ENCODE data around the gene SUPT3H.

Gene SUPT3H

DNA sequence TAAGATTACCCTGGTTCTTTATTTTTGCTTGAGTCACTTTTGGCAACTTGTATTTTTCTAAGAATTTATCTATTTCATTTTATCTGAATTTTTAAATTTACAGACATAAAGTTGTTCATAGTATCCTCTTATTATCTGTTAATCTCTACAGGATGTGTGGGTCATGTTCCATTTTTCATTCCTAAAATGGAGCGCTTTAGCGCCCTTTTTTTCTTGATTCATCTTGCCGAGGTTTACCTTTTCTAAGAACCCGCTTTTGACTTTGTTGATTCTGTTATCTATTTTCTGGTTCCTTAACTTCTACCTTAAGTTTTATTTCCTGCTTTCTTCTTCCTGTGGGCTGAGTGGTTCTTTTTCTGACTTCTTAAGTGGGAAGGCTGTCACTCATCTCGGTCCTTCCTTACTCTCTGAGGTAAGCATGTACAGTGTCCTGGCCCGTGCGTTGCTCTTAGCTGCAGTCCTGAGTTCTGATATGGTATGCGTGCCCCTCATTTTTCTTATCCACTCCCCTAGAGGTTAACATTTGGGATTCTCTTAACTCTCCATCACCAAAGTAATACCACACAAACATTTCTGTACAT is 590.4 kb downstream of the SUPT3H start:
- DNase-seq (ENCODE audit: low spot score) = no peak

DNA sequence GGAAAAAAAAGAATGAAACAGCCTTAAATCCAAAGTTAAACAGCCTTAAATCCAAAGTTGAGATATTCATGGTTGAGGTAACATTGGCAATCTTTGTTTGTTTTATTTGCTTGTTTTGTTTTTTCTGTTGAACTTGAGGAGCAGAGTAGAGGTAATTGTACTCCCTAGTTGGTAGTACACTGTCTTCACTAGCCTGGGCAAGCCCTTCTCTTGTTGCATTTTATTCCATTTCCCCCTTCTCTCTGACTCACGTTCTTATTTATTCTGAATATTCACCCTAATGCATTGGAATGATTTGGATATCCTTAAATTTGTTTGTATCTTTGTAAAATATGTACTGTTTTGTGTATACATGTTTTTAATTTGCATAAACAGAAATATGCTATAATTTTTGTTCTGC is 592.6 kb downstream of the SUPT3H start:
- DNase-seq (ENCODE audit: low spot score) = no peak

DNA sequence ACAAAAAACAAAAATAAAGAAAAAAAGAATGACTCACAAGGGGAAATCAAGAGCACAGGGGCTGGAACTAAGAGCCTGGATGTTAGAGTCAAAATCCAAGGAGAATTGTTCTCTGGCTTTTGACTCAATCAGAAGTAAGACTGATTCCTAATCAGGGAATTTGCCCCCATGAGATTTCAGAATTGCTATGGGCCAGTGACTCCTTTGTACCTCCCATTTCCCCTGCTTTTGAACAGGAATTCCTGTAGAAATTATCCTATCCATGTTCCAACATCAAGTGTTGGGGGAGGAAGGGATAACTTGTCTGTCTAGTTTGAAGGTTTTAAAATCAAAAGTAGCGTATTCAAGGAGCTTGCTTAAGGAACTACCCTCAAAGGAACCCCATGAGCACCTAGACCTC is 593.5 kb downstream of the SUPT3H start:
- no peak for DNase-seq (ENCODE audit: low spot score)

DNA sequence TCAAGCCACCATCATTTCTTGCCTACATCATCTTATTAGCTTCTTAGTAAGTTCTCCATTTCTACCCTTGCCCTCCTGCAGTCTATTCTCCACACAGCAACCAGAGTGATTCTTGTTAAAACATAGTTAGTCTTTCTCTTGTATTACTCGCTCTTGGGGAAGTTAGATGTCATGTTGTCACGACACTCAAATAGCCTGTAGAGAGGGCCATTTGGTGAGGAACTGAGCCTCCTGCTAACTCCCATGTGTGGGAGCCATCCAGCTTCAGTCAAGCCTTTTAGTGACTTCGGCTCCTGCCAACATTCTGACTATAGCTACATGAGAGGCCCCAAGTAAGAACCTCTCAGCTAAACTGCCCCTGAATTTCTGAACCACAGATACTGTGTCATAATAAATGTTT is 594.8 kb downstream of the SUPT3H start:
- DNase-seq (ENCODE audit: low spot score) = no peak

DNA sequence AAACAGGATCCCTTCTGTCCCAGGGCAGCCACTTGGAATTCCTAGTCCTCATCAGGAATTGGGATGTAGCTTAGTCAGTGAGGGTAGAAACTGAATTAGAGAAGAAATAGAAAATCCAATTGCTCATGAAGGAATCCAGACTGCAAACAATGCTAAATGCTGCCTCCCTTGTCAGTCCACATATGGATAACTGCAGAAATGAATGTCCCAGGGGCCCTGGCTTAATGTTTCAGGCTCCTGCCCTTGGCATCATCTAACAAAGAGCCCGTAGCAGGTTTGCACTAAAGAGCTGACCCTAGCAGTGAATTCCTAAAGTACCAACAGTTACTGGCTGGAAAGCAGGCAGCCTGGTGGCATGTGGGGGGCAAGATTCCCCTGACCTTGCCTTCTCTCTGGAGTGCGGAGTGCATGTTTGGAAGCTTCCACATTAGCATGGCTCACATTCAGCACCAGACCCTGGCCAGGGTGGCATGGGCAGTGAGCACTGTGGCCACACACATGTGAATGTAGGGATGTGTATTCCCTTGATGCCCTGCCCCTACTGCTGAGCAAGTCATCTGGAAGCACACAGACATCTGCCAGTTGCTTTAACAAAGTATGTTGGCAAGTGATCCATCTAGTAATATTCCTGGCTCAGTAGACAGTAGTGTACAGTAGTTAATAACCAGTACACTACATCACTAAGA is 595.7 kb downstream of the SUPT3H start:
- no peak for DNase-seq (ENCODE audit: low spot score)

DNA sequence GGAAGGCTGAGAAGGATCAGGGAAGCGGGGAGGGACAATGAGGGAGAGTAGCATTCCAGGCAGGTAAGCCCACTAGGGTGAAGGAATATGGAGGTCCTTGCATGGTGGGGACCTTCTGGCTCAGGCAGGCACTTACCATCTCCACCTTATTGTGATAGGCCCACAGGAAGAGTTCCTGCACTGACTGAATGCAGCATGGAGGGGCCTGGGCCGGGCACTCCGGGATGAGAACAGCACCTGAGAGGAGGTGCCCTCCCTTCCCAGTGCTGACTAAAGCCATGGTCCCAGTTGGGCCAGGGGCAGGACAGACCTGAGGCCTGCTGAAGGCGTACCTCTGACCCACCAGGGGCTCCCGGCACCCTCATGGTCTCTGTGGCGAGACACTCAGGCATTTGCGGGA is 597.6 kb downstream of the SUPT3H start:
- no peak for DNase-seq (ENCODE audit: low spot score)

DNA sequence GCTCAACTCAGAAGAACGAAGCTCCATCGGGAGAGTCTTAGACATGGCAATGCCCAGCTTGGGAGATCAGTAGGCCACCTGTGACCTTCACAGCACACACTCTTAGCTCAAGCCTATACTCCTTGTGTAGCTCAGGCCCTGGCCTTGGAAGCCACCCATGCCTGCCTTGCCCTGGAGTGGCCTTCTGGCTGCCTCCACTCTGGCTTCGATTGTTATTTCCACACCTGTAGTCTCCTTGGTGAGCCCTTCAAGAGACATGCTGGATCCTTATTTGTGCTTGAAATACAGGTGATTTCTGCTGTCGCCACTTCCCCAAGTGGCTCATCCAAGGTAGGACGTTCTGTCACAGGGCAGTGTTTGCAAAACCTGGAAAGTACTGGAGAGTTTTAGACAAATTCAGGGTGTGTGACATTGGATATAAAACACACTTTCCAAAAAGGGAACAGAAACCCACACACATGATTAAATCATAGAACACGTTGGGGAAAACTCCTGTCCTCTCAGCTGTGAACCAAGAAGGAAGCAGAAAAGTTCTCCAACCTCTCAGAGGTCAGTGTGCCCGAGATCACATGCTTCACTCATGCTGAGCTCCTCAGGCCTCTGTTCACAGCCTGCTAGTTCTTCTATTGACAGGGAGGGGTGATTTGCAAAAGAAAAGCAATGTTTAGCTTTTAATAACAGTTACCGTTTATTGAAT is 598.5 kb downstream of the SUPT3H start:
- no peak for DNase-seq (ENCODE audit: low spot score)

Data from cerebellar cortex (tissue), 1 donor.